ENCODE data around the gene ROBO1.

ROBO1 gene

DNA sequence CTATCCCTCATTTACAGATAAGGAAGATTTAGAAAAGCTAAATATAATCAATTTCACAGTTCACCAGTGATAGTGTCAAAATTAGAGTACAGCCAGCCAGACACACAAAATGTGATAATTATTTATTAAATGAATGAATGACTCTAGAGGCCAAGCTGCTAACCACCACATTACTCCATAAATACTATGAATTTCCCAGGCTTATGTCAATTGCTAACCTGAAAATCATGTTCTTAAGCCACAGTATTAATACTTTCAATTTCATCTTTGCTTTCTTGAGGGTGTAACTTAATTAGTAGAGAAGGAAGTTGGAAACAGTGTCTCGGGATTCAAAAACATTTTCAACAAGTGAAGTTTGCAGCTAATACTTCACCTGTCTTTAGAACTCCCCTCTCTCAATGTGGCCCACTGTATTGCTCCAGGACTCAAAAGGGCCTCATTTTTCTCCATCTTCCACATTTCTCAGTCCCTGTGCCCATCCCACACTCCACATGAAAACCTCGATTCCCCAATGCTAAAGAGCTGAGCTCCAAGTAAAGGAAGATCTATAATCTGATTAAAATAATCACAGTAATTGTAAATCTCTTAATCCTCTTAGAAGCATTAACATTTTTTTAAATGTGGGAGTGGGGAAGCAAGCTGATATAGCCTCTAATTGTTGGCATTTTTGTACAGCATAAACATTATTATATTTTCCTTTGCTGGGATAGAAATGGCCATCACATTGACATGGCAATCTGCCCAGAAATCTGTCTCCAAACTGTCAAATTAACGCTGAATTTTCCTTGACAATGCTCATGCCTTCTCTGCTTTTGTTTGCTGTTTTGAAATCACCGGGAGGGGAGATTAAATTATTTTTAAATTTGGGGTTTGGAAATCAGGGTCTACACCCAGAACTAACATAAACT lies 765.1 kb downstream of the ROBO1 start:
- DNase-seq, result peak in 1 of 2 experiments; percentile 36

GRCh38 chr3:79001255-79001654 lies 766.5 kb downstream of the ROBO1 start:
- no peak for DNase-seq

DNA sequence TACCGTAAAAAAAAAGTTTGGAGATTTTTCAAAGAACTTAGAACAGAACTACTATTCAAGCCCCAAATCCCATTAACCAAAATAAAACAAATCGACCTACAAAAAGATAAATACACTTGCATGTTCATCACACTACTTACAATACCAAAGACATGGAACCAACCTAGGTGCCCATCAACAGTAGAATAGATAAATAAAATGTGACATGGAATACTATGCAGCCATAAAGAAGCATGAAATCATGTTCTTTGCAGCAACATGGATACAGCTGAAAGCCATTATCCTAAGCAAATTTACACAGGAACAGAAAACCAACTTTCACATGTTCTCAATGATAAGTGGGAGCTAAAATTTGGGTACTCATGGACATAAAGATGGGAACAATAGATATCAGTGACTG lies 768.7 kb downstream of the ROBO1 start:
- DNase-seq, result no peak

GRCh38 chr3:78995087-78995486 lies 772.7 kb downstream of the ROBO1 start:
- no peak for DNase-seq

DNA sequence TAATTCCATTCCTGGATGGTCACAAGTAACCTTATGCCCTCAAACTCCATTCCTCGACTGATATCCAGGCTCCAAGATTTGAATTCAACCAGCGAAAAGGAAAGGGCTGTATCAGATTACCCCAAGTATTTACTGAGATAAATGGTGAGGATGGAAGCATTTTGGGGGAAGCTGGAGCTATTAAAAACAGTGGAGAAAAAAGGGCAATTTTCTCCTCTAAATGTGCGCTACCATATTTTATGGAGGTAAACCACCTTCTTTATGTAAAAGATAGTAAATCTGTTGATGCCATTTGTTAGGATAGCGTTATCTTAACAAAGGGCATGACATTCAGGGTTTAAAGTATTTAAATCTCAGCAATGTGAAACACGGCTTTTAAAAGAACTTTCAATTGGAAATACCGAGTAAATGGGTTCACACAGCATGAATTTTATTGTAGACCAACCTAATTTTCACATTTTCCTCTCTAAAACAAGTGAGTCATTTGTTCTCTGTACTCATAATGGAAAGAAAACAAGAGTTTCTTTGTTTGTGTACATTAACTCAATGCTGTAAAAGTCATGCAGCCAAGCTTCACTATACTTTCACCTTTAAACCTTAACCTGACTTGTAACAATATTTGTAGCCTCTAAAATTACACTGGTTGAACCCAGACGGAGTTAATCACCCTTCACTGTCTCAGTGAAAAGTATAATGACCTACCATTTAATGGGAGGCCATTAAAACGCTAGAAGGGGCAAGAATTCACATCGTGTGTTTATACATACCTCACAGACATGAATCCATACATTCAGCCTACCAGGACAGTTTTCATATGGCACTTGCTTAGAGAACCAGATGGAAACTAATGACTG lies 773.4 kb downstream of the ROBO1 start:
- peak in 1 of 2 experiments; percentile 41 for DNase-seq

DNA sequence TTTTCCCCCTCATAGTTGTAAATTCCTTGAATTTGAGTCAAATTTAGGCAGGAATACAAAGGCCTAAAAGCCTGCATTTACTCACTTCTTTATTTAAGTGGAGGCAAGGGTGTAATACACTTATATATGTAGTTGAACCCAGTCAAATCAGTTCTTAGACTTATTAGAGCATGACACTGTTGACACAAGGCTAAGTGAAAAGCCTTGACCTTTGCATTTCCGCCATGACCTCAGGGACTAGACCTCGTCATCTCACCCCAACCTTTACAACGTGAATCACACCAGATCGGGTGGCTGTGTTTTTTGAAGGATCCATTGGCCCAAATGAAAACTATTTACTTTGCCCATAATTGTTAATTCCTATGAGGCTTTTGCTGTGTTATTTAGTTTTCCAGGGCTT lies 774.4 kb downstream of the ROBO1 start:
- DNase-seq, result no peak

DNA sequence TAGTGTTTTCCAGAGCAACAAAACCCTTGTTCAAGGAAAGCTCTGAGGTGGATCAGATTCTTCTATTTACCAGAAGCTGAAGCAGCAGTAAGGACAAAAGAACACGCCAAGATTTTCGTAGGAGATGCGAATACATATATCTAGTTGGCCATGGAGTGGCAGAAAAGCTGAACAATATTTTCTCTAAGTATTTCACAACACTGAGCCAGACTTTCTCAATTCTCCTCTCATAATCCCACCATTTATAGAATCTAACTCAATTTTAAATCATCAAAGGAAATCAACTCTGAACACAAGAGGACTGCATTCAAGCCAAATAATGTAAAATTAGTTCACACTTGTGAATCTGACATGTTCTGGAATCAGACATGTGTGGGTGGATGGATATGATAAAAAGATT lies 775.0 kb downstream of the ROBO1 start:
- no peak for DNase-seq

DNA sequence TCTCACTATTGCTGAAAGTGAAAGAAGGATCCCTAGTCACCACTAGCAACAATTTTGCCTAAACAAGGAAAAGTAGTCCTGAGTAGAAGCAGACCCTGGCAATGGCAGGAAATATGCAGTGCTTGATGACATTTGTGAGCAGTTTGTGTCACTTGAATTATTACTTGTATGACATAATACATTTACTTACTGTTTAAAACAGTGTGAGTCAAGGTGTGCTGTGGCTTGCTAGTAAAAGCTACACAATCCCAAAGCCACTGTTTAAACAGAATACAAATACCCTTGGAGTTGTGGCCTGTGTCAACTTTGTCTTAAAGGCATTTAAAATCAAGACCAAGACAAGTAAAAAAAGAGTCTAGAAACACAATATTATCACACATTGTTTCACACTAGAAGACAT lies 775.4 kb downstream of the ROBO1 start:
- DNase-seq, result no peak

DNA sequence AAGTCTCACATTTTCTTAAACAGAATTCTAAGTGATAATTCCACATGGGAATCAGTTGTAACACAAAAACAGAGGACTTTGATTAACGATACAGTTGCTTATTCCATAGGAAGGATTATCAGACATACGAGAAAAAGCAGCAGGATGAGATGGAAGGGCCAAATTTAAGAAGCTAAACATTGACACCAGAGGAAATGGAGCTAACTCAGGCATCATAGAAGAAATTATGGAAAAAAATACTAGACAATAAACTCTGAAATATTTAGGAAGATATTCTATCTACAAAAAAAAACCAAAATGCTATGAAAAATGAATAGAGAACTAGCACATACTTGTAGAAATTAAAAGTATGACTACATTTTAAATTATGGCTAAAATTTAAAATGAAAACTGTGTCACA lies 776.1 kb downstream of the ROBO1 start:
- no peak for DNase-seq

DNA sequence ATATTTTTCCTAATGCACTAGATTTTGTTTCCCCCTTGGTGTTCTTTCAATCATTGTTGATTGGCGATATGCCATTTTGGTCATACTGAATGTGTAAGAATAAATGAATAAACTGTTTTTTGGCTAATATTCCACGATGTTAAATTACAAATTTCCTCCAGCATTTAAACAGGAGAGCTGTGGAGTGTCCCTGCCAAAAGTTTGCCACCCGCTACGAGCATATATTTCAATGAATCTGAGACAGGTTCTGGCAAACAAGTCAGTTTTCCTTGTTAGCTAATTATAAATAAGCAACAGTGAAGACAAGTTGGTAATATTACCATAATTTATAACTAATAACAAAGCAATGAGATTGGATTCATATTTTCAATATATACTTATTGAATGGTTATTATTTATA lies 777.6 kb downstream of the ROBO1 start:
- DNase-seq, result no peak

DNA sequence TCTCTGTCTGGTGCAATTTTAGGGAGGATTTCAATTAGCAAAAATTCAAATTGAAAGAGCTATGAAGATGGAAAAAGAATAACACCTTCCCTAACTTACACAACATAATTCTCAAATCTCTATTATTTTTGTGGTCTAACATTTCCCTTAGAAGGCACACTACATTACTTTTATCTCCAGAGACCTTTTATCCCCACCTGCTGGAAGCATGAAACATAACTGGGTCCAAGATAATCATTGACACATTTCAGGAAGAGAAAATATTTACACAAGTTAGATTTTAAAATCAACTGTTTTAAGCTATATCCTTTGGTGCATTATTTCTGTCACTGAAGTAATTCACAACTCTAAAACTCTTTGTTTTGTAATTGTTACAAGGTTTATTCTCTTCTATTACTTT lies 779.5 kb downstream of the ROBO1 start:
- DNase-seq, result peak in 1 of 2 experiments; percentile 38

DNA sequence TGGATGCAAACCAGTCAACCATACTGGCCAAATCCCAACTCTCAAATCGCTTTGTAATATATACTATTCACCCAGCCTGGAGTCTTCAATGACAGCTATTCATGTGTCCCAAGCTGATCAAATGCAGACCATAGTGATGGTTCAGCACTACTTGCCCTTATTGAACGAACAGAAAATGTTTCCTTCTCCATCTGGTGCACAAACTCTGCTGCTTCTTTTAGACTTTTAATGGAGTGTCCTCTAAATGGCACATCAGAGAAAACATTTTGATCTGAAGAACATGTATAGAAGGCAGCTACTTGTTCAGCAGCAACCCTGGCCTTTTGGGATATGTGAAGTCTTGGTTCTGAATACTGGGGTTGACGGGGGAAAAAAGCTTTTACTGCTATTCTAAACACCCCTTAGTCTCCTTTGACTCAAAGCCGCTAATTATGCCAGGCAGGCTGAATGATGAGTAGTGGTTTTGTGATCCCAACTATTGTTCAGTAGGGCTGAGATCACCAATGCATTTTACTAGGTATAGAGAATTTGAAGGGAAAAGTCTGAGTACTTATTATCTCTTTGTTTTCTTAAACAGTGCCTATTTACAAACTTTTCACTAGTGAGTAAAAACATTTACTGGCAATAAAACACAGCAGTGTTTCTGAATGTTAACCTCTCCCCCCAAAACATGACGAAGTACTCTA lies 781.2 kb downstream of the ROBO1 start:
- peak in 1 of 2 experiments; percentile 57 for DNase-seq

- no peak for DNase-seq
Measured at GRCh38 chr3:78985981-78986380, 781.8 kb downstream of the ROBO1 start.

DNA sequence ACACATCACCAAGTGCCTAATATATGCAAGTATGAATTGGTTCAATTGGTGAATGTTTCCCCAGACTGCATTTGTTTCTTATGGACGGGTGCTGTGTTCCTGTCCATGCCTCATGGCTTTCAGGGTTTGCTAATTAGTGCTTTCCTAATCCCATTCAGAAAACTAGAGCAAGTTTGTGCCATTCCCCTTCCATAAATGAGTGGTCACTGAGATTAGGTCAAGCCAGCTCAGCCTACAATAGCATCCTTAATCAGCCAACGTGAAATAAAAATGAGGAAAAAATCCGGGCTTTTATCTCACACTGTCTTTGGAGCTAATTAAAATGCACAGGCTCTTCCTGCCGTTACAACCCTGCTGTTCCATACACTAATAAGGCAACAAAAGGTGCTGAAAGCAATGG lies 788.8 kb downstream of the ROBO1 start:
- peak in 1 of 2 experiments; percentile 24 for DNase-seq

GRCh38 chr3:78978037-78978436 lies 789.8 kb downstream of the ROBO1 start:
- peak in 1 of 2 experiments; percentile 43 for DNase-seq

DNA sequence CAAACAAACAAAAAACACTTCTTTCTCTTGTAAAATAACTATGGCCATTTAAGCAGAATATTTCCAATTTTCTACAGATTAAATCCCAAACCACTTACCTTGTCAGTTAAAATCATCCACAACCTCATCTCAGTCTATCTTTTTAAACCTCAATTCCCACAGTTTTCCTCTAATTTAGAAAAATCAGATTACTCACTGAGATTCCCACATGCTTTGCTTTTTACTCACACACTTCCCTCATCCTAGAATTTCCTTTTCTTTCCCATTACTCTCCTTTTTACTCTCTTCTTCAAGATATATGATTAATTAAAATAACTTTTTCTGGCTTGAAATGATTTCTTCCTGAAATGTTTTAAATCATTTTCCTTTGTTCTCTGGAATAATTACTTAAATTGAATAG lies 790.7 kb downstream of the ROBO1 start:
- DNase-seq, result no peak

DNA sequence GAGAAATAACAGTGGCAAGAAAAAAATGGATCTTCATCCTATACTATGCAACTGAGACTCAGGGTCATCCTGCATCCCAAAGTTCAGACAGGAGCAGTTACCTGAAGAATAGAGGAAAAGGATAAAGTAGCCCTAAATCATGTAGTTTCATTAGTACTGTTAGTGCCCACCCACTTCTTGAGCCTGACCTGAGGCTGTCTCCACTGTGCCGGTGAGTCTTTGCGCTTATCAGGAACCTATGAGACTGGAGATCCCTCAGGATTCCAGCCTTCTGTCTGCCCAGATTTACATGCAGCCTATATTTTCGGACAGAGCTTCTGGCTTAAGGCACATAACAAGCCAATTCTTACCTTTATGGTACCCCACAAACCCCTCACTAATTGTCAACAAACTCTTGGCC lies 791.6 kb downstream of the ROBO1 start:
- DNase-seq, result no peak

DNA sequence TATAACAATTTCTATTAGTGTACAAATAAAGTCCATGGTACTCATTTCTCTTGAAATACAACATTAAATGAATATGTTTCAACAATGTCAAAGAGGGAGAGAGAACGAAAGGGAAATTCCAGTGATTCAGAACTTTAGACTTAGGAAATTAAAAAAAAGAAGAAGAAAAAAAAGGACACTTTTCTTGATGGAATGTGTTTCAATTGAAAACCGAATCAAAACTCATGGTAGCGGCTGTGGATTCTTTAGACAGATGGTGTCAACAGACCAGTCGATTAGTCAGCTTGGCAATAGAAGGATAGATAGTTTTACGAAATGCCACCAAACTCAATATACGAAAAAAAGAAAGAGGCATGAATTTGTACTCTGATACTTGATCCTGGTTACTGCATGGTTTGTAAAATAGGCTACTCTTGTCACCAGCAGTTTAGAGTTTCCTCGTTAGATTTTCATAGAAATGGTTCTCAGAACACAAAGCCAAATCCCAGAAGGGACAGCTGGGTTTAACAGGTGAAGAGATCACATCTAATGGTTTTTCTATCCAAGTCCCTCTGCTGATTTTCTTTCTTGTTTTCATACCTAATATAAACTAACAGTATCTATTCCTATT lies 793.5 kb downstream of the ROBO1 start:
- peak in 1 of 2 experiments; percentile 16 for DNase-seq

DNA sequence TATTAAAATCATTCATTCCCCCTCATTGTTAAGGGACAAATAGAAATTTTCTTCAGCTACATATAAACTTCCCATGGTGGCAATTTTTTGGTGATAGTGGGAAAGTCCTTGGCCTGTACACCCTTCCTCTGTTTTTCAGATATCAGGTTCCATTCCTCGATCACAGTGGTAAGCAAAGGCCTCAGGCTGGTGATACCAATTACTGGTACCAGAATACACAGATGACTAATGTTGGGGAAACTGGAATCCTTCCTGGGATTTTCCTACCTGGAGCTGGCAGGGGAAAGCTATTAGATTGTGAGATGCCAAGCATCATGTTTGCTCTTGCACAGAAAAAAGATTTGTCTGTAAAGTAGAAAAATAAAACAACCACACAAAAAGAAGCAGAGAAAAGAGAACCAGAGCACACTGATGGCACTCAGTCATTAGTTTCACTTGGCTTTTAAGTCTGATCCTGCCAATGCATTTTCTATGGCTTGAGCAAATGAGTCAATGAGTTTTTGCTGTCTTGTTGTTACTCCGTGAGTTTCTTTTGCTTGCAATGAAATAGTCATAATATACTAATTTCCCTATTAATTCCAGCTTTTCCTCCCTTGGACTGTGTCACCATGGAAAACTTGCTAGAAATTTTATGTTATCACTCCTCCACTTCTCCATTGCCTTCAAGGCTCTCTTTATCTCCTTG lies 795.0 kb downstream of the ROBO1 start:
- DNase-seq, result peak in 1 of 2 experiments; percentile 45

- no peak for DNase-seq
Measured at GRCh38 chr3:78970656-78971055, 797.1 kb downstream of the ROBO1 start.

GRCh38 chr3:78969483-78969882 lies 798.3 kb downstream of the ROBO1 start:
- no peak for DNase-seq

DNA sequence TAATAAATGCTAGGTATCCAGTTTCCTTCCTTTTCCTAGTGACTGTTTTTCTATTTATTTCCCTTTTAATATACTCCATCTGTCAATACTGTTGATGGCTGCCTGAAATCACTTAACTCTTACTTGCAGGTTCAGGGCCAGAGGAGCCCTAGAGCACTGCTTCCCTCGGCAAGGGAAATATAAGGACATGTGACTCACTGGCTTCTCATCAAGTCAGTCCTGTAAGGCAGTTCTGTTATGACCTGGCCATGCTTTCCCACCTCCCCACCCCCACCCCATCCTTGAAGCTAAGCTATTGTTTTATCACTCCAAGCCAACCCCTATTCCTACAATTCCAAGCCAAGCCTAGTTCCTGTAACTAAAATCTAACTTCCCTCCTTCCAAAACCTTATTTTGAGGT lies 800.7 kb downstream of the ROBO1 start:
- peak in 1 of 2 experiments; percentile 20 for DNase-seq

Data from NCI-H2081 (cell line).